H1 (cell line): ENCODE results near the gene C14orf93. TPM values are rescaled to one million over a fixed set of nuclear protein-coding genes. Genes with fewer than 3 reads are reported as not detected.
A peak's percentile ranks its signal among the peaks of the same experiment; 100 is the strongest.

ENCODE experiments used
- CTCF ChIA-PET: fragments of 300-600 bp; sonication (Branson Sonifier 250); formaldehyde crosslinking; loops from one replicate; lab custom pipeline; 2021; ENCODE audit not compliant: partially characterized antibody; lab: Charles Lee
- POLR2A ChIA-PET: fragments of 300-600 bp; sonication (Branson Sonifier 250); formaldehyde crosslinking; loops from one replicate; lab custom pipeline; 2021; ENCODE audit warnings: inconsistent platforms; ENCODE audit not compliant: partially characterized antibody; lab: Charles Lee
- DNase-seq, 2 experiments: peaks; one replicate each; pipeline versions ENCODE4 v3.0.0 to v3.0.0-alpha.2; 2010 to 2022; ENCODE audit warnings: low spot score in 2 of 2, low read depth in 1 of 2, mixed read lengths in 1 of 2
- FAIRE-seq: peaks from 2 replicates; lab custom pipeline; 2011; peaks lifted over from hg19 to GRCh38; lab: Jason Lieb, UNC
- H2AFZ ChIP-seq: 2 replicates; pipeline ENCODE4 v1.8.1; 2012; ENCODE audit warnings: low read length, inconsistent platforms
- H2AK5ac ChIP-seq: 2 replicates; pipeline ENCODE4 v1.6.1; 2013; ENCODE audit warnings: low read depth, low read length
- H2BK120ac ChIP-seq: replicated peaks from 2 replicates; pipeline ENCODE3; 2013; ENCODE audit warnings: low read depth, low read length, inconsistent platforms
- H2BK12ac ChIP-seq: 2 replicates; pipeline ENCODE4 v1.6.1; 2013; ENCODE audit warnings: low read depth, low read length
- H2BK15ac ChIP-seq: 2 replicates; pipeline ENCODE4 v1.6.1; 2013; ENCODE audit warnings: low read length
- H2BK20ac ChIP-seq: 2 replicates; pipeline ENCODE4 v1.6.1; 2013; ENCODE audit warnings: low read length
- H2BK5ac ChIP-seq: 2 replicates; pipeline ENCODE4 v1.6.1; 2013; ENCODE audit warnings: low read depth, low read length
- H3K14ac ChIP-seq: 2 replicates; pipeline ENCODE4 v1.6.1; 2013; ENCODE audit warnings: inconsistent platforms; ENCODE audit not compliant: insufficient read length
- H3K18ac ChIP-seq: 2 replicates; pipeline ENCODE4 v1.6.1; 2013; ENCODE audit warnings: low read length; ENCODE audit errors: extremely low read depth
- H3K23ac ChIP-seq: 2 replicates; pipeline ENCODE4 v1.6.1; 2013; ENCODE audit warnings: inconsistent platforms; ENCODE audit not compliant: insufficient read length
- H3K23me2 ChIP-seq: 2 replicates; pipeline ENCODE4 v1.6.1; 2013; ENCODE audit warnings: low read depth, low read length
- H3K27ac ChIP-seq: 2 replicates; pipeline ENCODE4 v1.6.1; 2011; ENCODE audit warnings: low read depth, low read length, inconsistent platforms
- H3K27me3 ChIP-seq, 4 experiments: replicated peaks in 1 of 4; 1 replicate in 1 of 4; 2 replicates in 3 of 4; pipeline versions ENCODE4 v1.6.1 to v1.8.1; 2011 to 2013; ENCODE audit warnings: low read length in 3 of 4, mild to moderate bottlenecking in 3 of 4, inconsistent platforms in 2 of 4, mixed read lengths in 2 of 4, moderate library complexity in 1 of 4; ENCODE audit not compliant: control insufficient read depth in 3 of 4, insufficient read depth in 3 of 4; ENCODE audit errors: extremely low read depth in 1 of 4
- H3K36me3 ChIP-seq, 4 experiments: 2 replicates each; pipeline versions ENCODE4 v1.6.1 to v1.8.1; 2011 to 2013; ENCODE audit warnings: mild to moderate bottlenecking in 4 of 4, low read length in 3 of 4, moderate library complexity in 2 of 4, control low read depth in 1 of 4, inconsistent platforms in 1 of 4; ENCODE audit not compliant: insufficient read depth in 4 of 4, control insufficient read depth in 2 of 4
- H3K4ac ChIP-seq: replicated peaks from 2 replicates; pipeline ENCODE3; 2013; ENCODE audit warnings: low read length, low read depth, mixed read lengths, inconsistent platforms; ENCODE audit not compliant: insufficient read length
- H3K4me1 ChIP-seq, 4 experiments: replicated peaks in 1 of 4; 1 replicate in 1 of 4; 2 replicates in 3 of 4; pipeline versions ENCODE4 v1.6.1 to v1.8.1; 2011 to 2013; ENCODE audit warnings: low read length in 3 of 4, inconsistent platforms in 2 of 4, mixed read lengths in 1 of 4; ENCODE audit not compliant: insufficient read depth in 4 of 4, control insufficient read depth in 3 of 4
- H3K4me2 ChIP-seq, 2 experiments: 2 replicates each; pipeline versions ENCODE4 v1.6.1 to v1.8.1; 2011 to 2013; ENCODE audit warnings: low read depth in 2 of 2, low read length in 2 of 2, control low read depth in 1 of 2, inconsistent platforms in 1 of 2, mild to moderate bottlenecking in 1 of 2; ENCODE audit not compliant: insufficient read depth in 1 of 2
- H3K4me3 ChIP-seq, 4 experiments: fragments of 200-600, 300-600 bp in 1 of 4; sonication (generic), shearing (Covaris generic), sonication (Bioruptor Twin) in 1 of 4; 2 replicates each; pipeline versions ENCODE4 v1.5.1 to v1.8.1; 2011 to 2016; ENCODE audit warnings: low read length in 4 of 4, low read depth in 3 of 4, control low read depth in 2 of 4, inconsistent platforms in 2 of 4, mild to moderate bottlenecking in 2 of 4, mixed read lengths in 1 of 4, moderate library complexity in 1 of 4; ENCODE audit not compliant: insufficient read depth in 2 of 4; ENCODE audit errors: extremely low read depth in 1 of 4
- H3K56ac ChIP-seq: replicated peaks from 2 replicates; pipeline ENCODE3; 2013; ENCODE audit warnings: low read depth, mild to moderate bottlenecking, mixed read lengths, low read length, inconsistent platforms; ENCODE audit not compliant: insufficient read length
- H3K79me1 ChIP-seq: 2 replicates; pipeline ENCODE4 v1.6.1; 2013; ENCODE audit warnings: low read depth, low read length, control low read depth
- H3K79me2 ChIP-seq, 2 experiments: 2 replicates each; pipeline versions ENCODE4 v1.6.1 to v1.8.1; 2012 to 2013; ENCODE audit warnings: low read length in 2 of 2, mild to moderate bottlenecking in 2 of 2, inconsistent platforms in 1 of 2; ENCODE audit not compliant: insufficient read depth in 2 of 2, control insufficient read depth in 1 of 2
- H3K9ac ChIP-seq, 4 experiments: replicated peaks in 1 of 4; 1 replicate in 1 of 4; 2 replicates in 3 of 4; pipeline versions ENCODE4 v1.6.1 to v1.8.1; 2011 to 2013; ENCODE audit warnings: low read depth in 3 of 4, low read length in 3 of 4, control low read depth in 2 of 4, mild to moderate bottlenecking in 2 of 4, moderate library complexity in 2 of 4, inconsistent platforms in 1 of 4; ENCODE audit errors: extremely low read depth in 1 of 4
- H3K9me3 ChIP-seq, 2 experiments: 2 replicates each; pipeline versions ENCODE4 v1.6.1 to v1.8.1; 2012 to 2013; ENCODE audit warnings: mild to moderate bottlenecking in 2 of 2, moderate library complexity in 2 of 2, control low read depth in 1 of 2, inconsistent platforms in 1 of 2, low read depth in 1 of 2, low read length in 1 of 2, mixed read lengths in 1 of 2; ENCODE audit not compliant: insufficient read depth in 2 of 2
- H4K20me1 ChIP-seq, 2 experiments: replicated peaks in 1 of 2; 2 replicates each; pipeline versions ENCODE3 to v1.8.1; 2011 to 2013; ENCODE audit warnings: inconsistent platforms in 2 of 2, low read length in 2 of 2, mild to moderate bottlenecking in 1 of 2; ENCODE audit not compliant: insufficient read depth in 2 of 2, control insufficient read depth in 1 of 2
- H4K5ac ChIP-seq: 2 replicates; pipeline ENCODE4 v1.6.1; 2013; ENCODE audit warnings: low read length, low read depth, mixed read lengths, inconsistent platforms; ENCODE audit not compliant: insufficient read length
- H4K8ac ChIP-seq: 2 replicates; pipeline ENCODE4 v1.8.0; 2013; ENCODE audit warnings: mild to moderate bottlenecking, moderate library complexity, low read length, inconsistent platforms; ENCODE audit not compliant: insufficient read depth; ENCODE audit errors: extremely low read depth
- H4K91ac ChIP-seq: replicated peaks from 2 replicates; pipeline ENCODE3; 2013; ENCODE audit warnings: low read length, mixed read lengths, inconsistent platforms; ENCODE audit not compliant: insufficient read length
- CEBPB ChIP-seq: IDR thresholded peaks from 2 replicates; pipeline ENCODE4 v1.6.1; 2012; ENCODE audit warnings: low read depth, low read length
- HDAC6 ChIP-seq: IDR thresholded peaks from one replicate; pipeline ENCODE4 v1.7.1; 2012; ENCODE audit warnings: low read depth, mild to moderate bottlenecking, inconsistent platforms, low read length, moderate library complexity
- KDM5A ChIP-seq: fragments of 200-600 bp; IDR thresholded peaks from 2 replicates; pipeline ENCODE4 v1.7.1; 2012; ENCODE audit warnings: mild to moderate bottlenecking, low read length, inconsistent platforms, mixed read lengths
- NRF1 ChIP-seq: IDR thresholded peaks from 2 replicates; pipeline ENCODE4 v1.6.1; 2011; ENCODE audit warnings: mild to moderate bottlenecking, low read depth, low read length, improper control_type of control experiment
- RXRA ChIP-seq: IDR thresholded peaks from 2 replicates; pipeline ENCODE4 v1.6.1; 2011; ENCODE audit warnings: low read depth, mild to moderate bottlenecking, low read length, moderate library complexity; ENCODE audit not compliant: insufficient read depth
- polyA plus RNA-seq, 7 experiments: library from polyadenylated mRNA; depleted of rRNA in 3 of 7; stranded (reverse) in 5 of 7; unstranded in 2 of 7; fragments of >200 nt in 5 of 7; fragments of 200-250 nt in 2 of 7; gene quantifications; 1 replicate in 5 of 7; 2 replicates in 1 of 7; 4 replicates in 1 of 7; pipeline versions ENCODE4 v1.2.1 to v1.2.3, GENCODE V29; 2011 to 2013; ENCODE audit warnings: missing spikeins in 2 of 7, mixed read lengths in 2 of 7
- total RNA-seq: library from RNA; stranded (reverse); fragmentation: NEBNext Ultra II Directional; extraction: Animal tissue kit (Norgen Biotek cat#: 25700); gene quantifications from 2 replicates; pipeline ENCODE4 v1.2.1, GENCODE V29; 2021
- TF ChIP-seq, protein P1 (sequence below): IDR thresholded peaks from 2 replicates; pipeline ENCODE4 v1.6.1; 2012; ENCODE audit warnings: low read length, inconsistent platforms

The C14orf93 gene
- total and polyA plus RNA-seq, 2 of the 8 experiments (the other 6 are each of a cell fraction or from before 2014, with no cell fraction given), result 7.8 to 8.2 TPM

DNA sequence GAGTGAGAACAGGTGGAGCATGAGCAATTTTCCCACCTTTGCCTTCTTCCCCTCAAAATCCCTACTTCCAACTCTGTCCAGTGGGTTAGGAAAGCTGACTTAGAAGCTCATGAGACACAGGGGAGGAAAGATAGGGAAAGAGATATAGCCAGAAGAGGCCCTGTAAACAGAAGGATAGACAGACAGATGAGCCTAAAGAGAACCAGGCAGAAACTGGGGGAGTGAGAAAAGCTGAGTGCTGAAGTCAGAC is 32.6 kb downstream of the C14orf93 start:
- no peak overlapping the region for H3K23ac ChIP-seq
- no peak overlapping the region for H3K4ac ChIP-seq
- H4K8ac ChIP-seq, result no peak overlapping the region

More for the DNA sequence above, 32.6 kb downstream of the C14orf93 start:
- H3K9ac ChIP-seq, result peak overlapping the region in 3 of 4 experiments; percentile 6 to 60 (median 27); a peak in 5 of 7 replicates
- no peak for TF ChIP-seq RXRA
- no peak for TF ChIP-seq CEBPB
- TF ChIP-seq, protein P1, sequence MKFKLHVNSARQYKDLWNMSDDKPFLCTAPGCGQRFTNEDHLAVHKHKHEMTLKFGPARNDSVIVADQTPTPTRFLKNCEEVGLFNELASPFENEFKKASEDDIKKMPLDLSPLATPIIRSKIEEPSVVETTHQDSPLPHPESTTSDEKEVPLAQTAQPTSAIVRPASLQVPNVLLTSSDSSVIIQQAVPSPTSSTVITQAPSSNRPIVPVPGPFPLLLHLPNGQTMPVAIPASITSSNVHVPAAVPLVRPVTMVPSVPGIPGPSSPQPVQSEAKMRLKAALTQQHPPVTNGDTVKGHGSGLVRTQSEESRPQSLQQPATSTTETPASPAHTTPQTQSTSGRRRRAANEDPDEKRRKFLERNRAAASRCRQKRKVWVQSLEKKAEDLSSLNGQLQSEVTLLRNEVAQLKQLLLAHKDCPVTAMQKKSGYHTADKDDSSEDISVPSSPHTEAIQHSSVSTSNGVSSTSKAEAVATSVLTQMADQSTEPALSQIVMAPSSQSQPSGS, result 0 out of 2 replicates have a peak, but pooled peaks have one; percentile 21
- TF ChIP-seq HDAC6, result no peak
- no peak for TF ChIP-seq NRF1
- TF ChIP-seq KDM5A, result no peak
- peak overlapping the region; percentile 7 for H4K5ac ChIP-seq
- H3K79me1 ChIP-seq, result no peaks in the 10 kb centered on the region; the same call in 1 of the 2 replicates
- peak overlapping the region; percentile 52; the same call in 1 of the 2 replicates for H3K18ac ChIP-seq
- peaks cover 0 to 54% of the 10 kb centered on the region in 2 experiments; a peak in 2 of 4 replicates for H3K79me2 ChIP-seq
- ChIA-PET CTCF (interaction anchor here (0.6 to 7.7 kb wide), 22 partner anchors 8 to 408 kb away, joined by 3 to 175 read pairs (median 4); partner anchors contain the start of genes AJUBA, HAUS4 and RBM23), POLR2A (interaction anchor here (0.8 to 13.2 kb wide), 22 partner anchors 9 to 118 kb away, joined by 3 to 133 read pairs (median 8); partner anchors contain the start of genes ACIN1, C14orf119, CDH24 and HAUS4)
- H3K27me3 ChIP-seq, result peaks cover 0 to 9% (median 4%) of the 10 kb centered on the region in 4 experiments; a peak in 2 of 7 replicates
- peak overlapping the region in 1 of 4 experiments; percentile 41; a peak in 4 of 8 replicates for H3K4me3 ChIP-seq
- peaks cover 28 to 34% (median 31%) of the 10 kb centered on the region in 4 experiments for H3K4me1 ChIP-seq
- no peak for FAIRE-seq
- H4K91ac ChIP-seq, result no peak overlapping the region
- no peaks in the 10 kb centered on the region for H3K9me3 ChIP-seq
- H3K36me3 ChIP-seq, result peaks cover 15 to 64% (median 33%) of the 10 kb centered on the region in 4 experiments
- peak overlapping the region; percentile 56 to 81 for H3K4me2 ChIP-seq
- peak overlapping the region; percentile 68; the same call in 1 of the 2 replicates for H2BK20ac ChIP-seq
- H2AFZ ChIP-seq, result no peak overlapping the region
- no peak overlapping the region for H3K56ac ChIP-seq
- H3K23me2 ChIP-seq, result peaks cover 9% of the 10 kb centered on the region
- H2BK5ac ChIP-seq, result peak overlapping the region; percentile 95
- no peak overlapping the region for H2BK120ac ChIP-seq
- DNase-seq, result no peak
- H2BK15ac ChIP-seq, result 0 out of 2 replicates have a peak overlapping the region, but pooled peaks have one; percentile 12
- peaks cover 0 to 2% of the 10 kb centered on the region in 2 experiments for H4K20me1 ChIP-seq
- peak overlapping the region; percentile 73 for H2BK12ac ChIP-seq
- H3K14ac ChIP-seq, result no peak overlapping the region
- 0 out of 2 replicates have a peak overlapping the region, but pooled peaks have one; percentile 66 for H2AK5ac ChIP-seq
- H3K27ac ChIP-seq, result peak overlapping the region; percentile 87
